ENCODE results near the gene KLF13. TPM values are rescaled to one million over a fixed set of nuclear protein-coding genes. Genes with fewer than 3 reads are reported as not detected.
A peak's percentile ranks its signal among the peaks of the same experiment; 100 is the strongest.

Gene KLF13
- total RNA-seq, 3 donors from 2014 or later = 26.3 to 52.2 (median 28.2) TPM

GRCh38 chr15:31373970-31374369 is 47.3 kb downstream of the KLF13 start:
- H3K36me3 ChIP-seq = no peaks in the 10 kb centered on the region
- H3K4me1 ChIP-seq = peaks cover 0 to 5% of the 10 kb centered on the region in 2 donors
- no peaks in the 10 kb centered on the region for H3K9me3 ChIP-seq
- H3K27me3 ChIP-seq = no peaks in the 10 kb centered on the region
- intact Hi-C loops (cut with DNase I; ENCODE audit: low total_unique reads) = loop anchor here (10.0 kb wide), 1 partner anchor 111 kb away; no protein-coding TSS in a partner anchor
- TF ChIP-seq POLR2A (IDR thresholded peaks at IDR 0.05) (no peak), CTCF (IDR thresholded peaks at IDR 0.05) (no peak), POLR2AphosphoS5 (IDR thresholded peaks at IDR 0.05) (no peak)
- no peak for DNase-seq (ENCODE audit: low spot score in 2 of 2)
- peak overlapping the region in 1 of 2 donors; percentile 28 for H3K27ac ChIP-seq
- H3K4me3 ChIP-seq = no peak overlapping the region

- intact Hi-C loops (cut with DNase I; ENCODE audit: low total_unique reads) = loop anchor here (10.0 kb wide), 1 partner anchor 110 kb away; no protein-coding TSS in a partner anchor
- no peaks in the 10 kb centered on the region for H3K27me3 ChIP-seq
- no peak overlapping the region for H3K4me3 ChIP-seq
- H3K9me3 ChIP-seq = no peaks in the 10 kb centered on the region
- H3K27ac ChIP-seq = no peak overlapping the region
- TF ChIP-seq CTCF (IDR thresholded peaks at IDR 0.05) = no peak
- no peak for TF ChIP-seq POLR2A (IDR thresholded peaks at IDR 0.05)
- TF ChIP-seq POLR2AphosphoS5 (IDR thresholded peaks at IDR 0.05) = no peak
- no peak for DNase-seq (ENCODE audit: low spot score in 2 of 2)
- peaks cover 0 to 5% of the 10 kb centered on the region in 2 donors for H3K4me1 ChIP-seq
- H3K36me3 ChIP-seq = no peaks in the 10 kb centered on the region
These were observed 47.9 kb downstream of the KLF13 start for GRCh38 chr15:31374489-31374888.

- H3K4me1 ChIP-seq = peaks cover 0 to 5% of the 10 kb centered on the region in 2 donors
- no peak for TF ChIP-seq POLR2A (IDR thresholded peaks at IDR 0.05)
- no peak for DNase-seq (ENCODE audit: low spot score in 2 of 2)
- H3K27me3 ChIP-seq = no peaks in the 10 kb centered on the region
- no peaks in the 10 kb centered on the region for H3K9me3 ChIP-seq
- no peak overlapping the region for H3K27ac ChIP-seq
- intact Hi-C loops (cut with DNase I; ENCODE audit: low total_unique reads) = loop anchor here (10.0 kb wide), 1 partner anchor 110 kb away; no protein-coding TSS in a partner anchor
- no peaks in the 10 kb centered on the region for H3K36me3 ChIP-seq
- no peak overlapping the region for H3K4me3 ChIP-seq
These were observed 48.4 kb downstream of the KLF13 start for GRCh38 chr15:31374986-31375385.

DNA sequence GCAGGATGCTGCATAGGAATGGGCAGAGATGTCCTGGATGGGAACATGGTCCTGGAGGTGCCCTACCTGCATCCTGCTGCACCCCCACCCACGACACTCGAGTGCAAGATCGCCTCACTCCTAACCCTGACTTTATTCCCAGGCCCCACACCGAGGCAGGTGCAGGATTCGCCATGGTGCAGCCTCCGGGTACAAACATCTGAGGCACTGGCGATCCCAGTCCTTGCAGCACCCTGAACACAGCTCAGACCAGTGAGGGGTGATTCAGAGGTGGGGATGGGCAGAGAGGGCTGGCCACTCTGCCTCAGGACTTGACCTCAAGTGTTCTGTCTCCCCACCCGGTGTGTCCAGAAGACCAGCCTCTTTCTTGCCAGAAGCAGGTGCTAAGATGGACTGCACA is 49.1 kb downstream of the KLF13 start:
- H3K36me3 ChIP-seq = no peaks in the 10 kb centered on the region
- H3K27me3 ChIP-seq = no peaks in the 10 kb centered on the region
- peaks cover 0 to 5% of the 10 kb centered on the region in 2 donors for H3K4me1 ChIP-seq
- H3K9me3 ChIP-seq = no peaks in the 10 kb centered on the region
- DNase-seq (ENCODE audit: low spot score in 2 of 2) = no peak
- no peak overlapping the region for H3K4me3 ChIP-seq
- intact Hi-C loops (cut with DNase I; ENCODE audit: low total_unique reads) = loop anchor here (10.0 kb wide), 1 partner anchor 109 kb away; no protein-coding TSS in a partner anchor
- TF ChIP-seq POLR2A (IDR thresholded peaks at IDR 0.05) = no peak
- no peak for TF ChIP-seq POLR2AphosphoS5 (IDR thresholded peaks at IDR 0.05)
- no peak for TF ChIP-seq CTCF (IDR thresholded peaks at IDR 0.05)
- H3K27ac ChIP-seq = no peak overlapping the region

DNA sequence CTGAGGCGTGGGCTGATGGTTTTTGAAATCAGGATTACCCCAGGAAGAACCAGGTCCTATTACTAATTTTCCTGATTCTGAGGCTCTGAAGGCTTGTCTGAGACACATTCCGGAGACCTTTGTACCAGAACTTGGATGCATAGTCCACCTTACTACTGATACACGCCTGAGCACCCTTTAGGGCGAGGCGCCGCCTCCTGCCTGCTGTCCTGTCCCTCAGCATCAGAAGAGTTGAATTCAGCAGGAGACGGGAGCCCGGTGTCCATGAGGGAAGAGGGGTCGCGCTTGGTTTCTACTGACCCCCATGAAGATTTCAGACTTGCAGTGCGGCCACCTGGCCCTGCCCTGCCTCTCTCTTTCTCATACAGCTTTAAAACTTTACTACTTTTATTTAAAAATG is 49.9 kb downstream of the KLF13 start:
- Histone ChIP-seq H3K9me3 (no peaks in the 10 kb centered on the region), H3K27me3 (no peaks in the 10 kb centered on the region), H3K4me3 (no peak overlapping the region), H3K27ac (no peak overlapping the region), H3K36me3 (no peaks in the 10 kb centered on the region), H3K4me1 (peaks cover 0 to 5% of the 10 kb centered on the region in 2 donors)
- intact Hi-C loops (cut with DNase I; ENCODE audit: low total_unique reads) = loop anchor here (10.0 kb wide), 1 partner anchor 108 kb away; no protein-coding TSS in a partner anchor
- no peak for TF ChIP-seq POLR2A (IDR thresholded peaks at IDR 0.05)
- TF ChIP-seq CTCF (IDR thresholded peaks at IDR 0.05) = no peak
- TF ChIP-seq POLR2AphosphoS5 (IDR thresholded peaks at IDR 0.05) = no peak
- DNase-seq (ENCODE audit: low spot score in 2 of 2) = no peak

Data from breast epithelium (tissue), 4 donors.